ENCODE data around the gene ZNF804A. TPM values are rescaled to one million over a fixed set of nuclear protein-coding genes. Genes with fewer than 3 reads are reported as not detected.

ZNF804A gene
- total and polyA plus RNA-seq, 4 donors: 0.07 to 0.37 (median 0.13) TPM

GRCh38 chr2:184936761-184937160, 338.4 kb downstream of the ZNF804A start:
- H3K27me3 ChIP-seq (ENCODE audit: control insufficient read depth in 4 of 4, insufficient read depth in 4 of 4, low read length in 3 of 4): no peaks in the 10 kb centered on the region
- H3K4me1 ChIP-seq (ENCODE audit: control insufficient read depth in 4 of 4, insufficient read depth in 4 of 4, low read length in 3 of 4): no peaks in the 10 kb centered on the region
- no peaks in the 10 kb centered on the region for H3K36me3 ChIP-seq (ENCODE audit: control insufficient read depth in 4 of 4, insufficient read depth in 3 of 4, low read depth in 1 of 4, low read length in 3 of 4)
- H3K4me3 ChIP-seq (ENCODE audit: low read depth in 1 of 3, low read length in 3 of 3): no peak overlapping the region
- peaks cover 0 to 2% (median 0%) of the 10 kb centered on the region in 4 donors for H3K9me3 ChIP-seq (ENCODE audit: control insufficient read depth in 4 of 4, low read length in 3 of 4)
- no peak for DNase-seq (ENCODE audit: low spot score)
- no peak overlapping the region for H3K27ac ChIP-seq (ENCODE audit: low read depth in 1 of 2, low read length in 2 of 2)
- TF ChIP-seq MAX (IDR thresholded peaks at IDR 0.05) (no peak), NR2F2 (IDR thresholded peaks at IDR 0.05) (no peak), HNF4G (IDR thresholded peaks at IDR 0.05) (no peak), RXRA (IDR thresholded peaks at IDR 0.05) (no peak), RAD21 (IDR thresholded peaks at IDR 0.05) (no peak), FOXA1 (IDR thresholded peaks at IDR 0.05) (no peak), JUND (IDR thresholded peaks at IDR 0.05) (no peak), HNF4A (conservative IDR thresholded peaks at IDR 0.05) (no peak), TAF1 (conservative IDR thresholded peaks at IDR 0.05) (no peak)
- TF ChIP-seq, protein P1, sequence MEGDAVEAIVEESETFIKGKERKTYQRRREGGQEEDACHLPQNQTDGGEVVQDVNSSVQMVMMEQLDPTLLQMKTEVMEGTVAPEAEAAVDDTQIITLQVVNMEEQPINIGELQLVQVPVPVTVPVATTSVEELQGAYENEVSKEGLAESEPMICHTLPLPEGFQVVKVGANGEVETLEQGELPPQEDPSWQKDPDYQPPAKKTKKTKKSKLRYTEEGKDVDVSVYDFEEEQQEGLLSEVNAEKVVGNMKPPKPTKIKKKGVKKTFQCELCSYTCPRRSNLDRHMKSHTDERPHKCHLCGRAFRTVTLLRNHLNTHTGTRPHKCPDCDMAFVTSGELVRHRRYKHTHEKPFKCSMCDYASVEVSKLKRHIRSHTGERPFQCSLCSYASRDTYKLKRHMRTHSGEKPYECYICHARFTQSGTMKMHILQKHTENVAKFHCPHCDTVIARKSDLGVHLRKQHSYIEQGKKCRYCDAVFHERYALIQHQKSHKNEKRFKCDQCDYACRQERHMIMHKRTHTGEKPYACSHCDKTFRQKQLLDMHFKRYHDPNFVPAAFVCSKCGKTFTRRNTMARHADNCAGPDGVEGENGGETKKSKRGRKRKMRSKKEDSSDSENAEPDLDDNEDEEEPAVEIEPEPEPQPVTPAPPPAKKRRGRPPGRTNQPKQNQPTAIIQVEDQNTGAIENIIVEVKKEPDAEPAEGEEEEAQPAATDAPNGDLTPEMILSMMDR (IDR thresholded peaks at IDR 0.05; ENCODE audit: low read depth, low read length, missing input control): no peak
- TF ChIP-seq, protein P2, sequence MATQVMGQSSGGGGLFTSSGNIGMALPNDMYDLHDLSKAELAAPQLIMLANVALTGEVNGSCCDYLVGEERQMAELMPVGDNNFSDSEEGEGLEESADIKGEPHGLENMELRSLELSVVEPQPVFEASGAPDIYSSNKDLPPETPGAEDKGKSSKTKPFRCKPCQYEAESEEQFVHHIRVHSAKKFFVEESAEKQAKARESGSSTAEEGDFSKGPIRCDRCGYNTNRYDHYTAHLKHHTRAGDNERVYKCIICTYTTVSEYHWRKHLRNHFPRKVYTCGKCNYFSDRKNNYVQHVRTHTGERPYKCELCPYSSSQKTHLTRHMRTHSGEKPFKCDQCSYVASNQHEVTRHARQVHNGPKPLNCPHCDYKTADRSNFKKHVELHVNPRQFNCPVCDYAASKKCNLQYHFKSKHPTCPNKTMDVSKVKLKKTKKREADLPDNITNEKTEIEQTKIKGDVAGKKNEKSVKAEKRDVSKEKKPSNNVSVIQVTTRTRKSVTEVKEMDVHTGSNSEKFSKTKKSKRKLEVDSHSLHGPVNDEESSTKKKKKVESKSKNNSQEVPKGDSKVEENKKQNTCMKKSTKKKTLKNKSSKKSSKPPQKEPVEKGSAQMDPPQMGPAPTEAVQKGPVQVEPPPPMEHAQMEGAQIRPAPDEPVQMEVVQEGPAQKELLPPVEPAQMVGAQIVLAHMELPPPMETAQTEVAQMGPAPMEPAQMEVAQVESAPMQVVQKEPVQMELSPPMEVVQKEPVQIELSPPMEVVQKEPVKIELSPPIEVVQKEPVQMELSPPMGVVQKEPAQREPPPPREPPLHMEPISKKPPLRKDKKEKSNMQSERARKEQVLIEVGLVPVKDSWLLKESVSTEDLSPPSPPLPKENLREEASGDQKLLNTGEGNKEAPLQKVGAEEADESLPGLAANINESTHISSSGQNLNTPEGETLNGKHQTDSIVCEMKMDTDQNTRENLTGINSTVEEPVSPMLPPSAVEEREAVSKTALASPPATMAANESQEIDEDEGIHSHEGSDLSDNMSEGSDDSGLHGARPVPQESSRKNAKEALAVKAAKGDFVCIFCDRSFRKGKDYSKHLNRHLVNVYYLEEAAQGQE (IDR thresholded peaks at IDR 0.05): no peak
- TF ChIP-seq, protein P3, sequence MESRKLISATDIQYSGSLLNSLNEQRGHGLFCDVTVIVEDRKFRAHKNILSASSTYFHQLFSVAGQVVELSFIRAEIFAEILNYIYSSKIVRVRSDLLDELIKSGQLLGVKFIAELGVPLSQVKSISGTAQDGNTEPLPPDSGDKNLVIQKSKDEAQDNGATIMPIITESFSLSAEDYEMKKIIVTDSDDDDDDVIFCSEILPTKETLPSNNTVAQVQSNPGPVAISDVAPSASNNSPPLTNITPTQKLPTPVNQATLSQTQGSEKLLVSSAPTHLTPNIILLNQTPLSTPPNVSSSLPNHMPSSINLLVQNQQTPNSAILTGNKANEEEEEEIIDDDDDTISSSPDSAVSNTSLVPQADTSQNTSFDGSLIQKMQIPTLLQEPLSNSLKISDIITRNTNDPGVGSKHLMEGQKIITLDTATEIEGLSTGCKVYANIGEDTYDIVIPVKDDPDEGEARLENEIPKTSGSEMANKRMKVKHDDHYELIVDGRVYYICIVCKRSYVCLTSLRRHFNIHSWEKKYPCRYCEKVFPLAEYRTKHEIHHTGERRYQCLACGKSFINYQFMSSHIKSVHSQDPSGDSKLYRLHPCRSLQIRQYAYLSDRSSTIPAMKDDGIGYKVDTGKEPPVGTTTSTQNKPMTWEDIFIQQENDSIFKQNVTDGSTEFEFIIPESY (IDR thresholded peaks at IDR 0.05): no peak
- TF ChIP-seq, protein P4, sequence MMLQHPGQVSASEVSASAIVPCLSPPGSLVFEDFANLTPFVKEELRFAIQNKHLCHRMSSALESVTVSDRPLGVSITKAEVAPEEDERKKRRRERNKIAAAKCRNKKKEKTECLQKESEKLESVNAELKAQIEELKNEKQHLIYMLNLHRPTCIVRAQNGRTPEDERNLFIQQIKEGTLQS (IDR thresholded peaks at IDR 0.05): no peak
- H3K9ac ChIP-seq (ENCODE audit: low read depth in 1 of 2, low read length in 2 of 2): no peak overlapping the region

DNA sequence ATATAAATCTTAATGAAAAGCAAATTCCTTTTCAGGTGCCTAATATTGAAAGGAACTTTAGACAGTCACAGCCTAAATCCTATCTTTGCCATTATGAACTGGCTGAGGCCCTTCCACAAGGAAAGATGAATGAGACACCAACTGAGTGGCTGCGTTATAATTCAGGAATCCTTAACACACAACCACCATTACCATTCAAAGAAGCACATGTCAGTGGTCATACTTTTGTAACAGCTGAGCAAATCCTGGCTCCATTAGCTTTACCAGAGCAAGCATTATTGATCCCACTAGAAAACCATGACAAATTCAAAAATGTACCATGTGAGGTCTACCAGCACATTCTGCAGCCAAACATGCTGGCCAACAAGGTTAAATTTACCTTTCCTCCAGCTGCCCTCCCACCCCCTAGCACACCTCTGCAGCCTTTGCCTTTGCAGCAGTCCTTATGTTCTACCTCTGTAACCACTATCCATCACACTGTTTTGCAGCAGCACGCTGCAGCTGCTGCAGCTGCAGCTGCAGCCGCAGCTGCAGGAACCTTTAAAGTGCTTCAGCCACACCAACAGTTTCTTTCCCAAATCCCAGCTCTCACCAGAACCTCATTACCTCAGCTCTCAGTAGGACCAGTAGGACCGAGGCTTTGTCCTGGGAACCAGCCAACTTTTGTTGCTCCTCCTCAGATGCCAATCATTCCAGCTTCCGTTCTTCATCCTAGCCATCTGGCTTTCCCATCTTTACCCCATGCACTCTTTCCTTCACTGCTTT, 340.1 kb downstream of the ZNF804A start:
- Histone ChIP-seq H3K4me1 (ENCODE audit: control insufficient read depth in 4 of 4, insufficient read depth in 4 of 4, low read length in 3 of 4) (no peaks in the 10 kb centered on the region), H3K9ac (ENCODE audit: low read depth in 1 of 2, low read length in 2 of 2) (no peak overlapping the region), H3K9me3 (ENCODE audit: control insufficient read depth in 4 of 4, low read length in 3 of 4) (peaks cover 0 to 2% (median 0%) of the 10 kb centered on the region in 4 donors), H3K4me3 (ENCODE audit: low read depth in 1 of 3, low read length in 3 of 3) (no peak overlapping the region), H3K36me3 (ENCODE audit: control insufficient read depth in 4 of 4, insufficient read depth in 3 of 4, low read depth in 1 of 4, low read length in 3 of 4) (no peaks in the 10 kb centered on the region), H3K27ac (ENCODE audit: low read depth in 1 of 2, low read length in 2 of 2) (no peak overlapping the region), H3K27me3 (ENCODE audit: control insufficient read depth in 4 of 4, insufficient read depth in 4 of 4, low read length in 3 of 4) (no peaks in the 10 kb centered on the region)
- DNase-seq (ENCODE audit: low spot score): no peak
- 79% methylated on average over 5 of the region's 5 CpGs for WGBS
- TF ChIP-seq JUND (IDR thresholded peaks at IDR 0.05) (no peak), SP1 (IDR thresholded peaks at IDR 0.05) (no peak), EGR1 (IDR thresholded peaks at IDR 0.05; ENCODE audit: low read depth in 2 of 2) (no peak), NR2F2 (IDR thresholded peaks at IDR 0.05) (no peak), HNF4A (conservative IDR thresholded peaks at IDR 0.05) (no peak), TAF1 (conservative IDR thresholded peaks at IDR 0.05) (no peak), MAX (IDR thresholded peaks at IDR 0.05) (no peak), YY1 (IDR thresholded peaks at IDR 0.05) (no peak), GABPA (IDR thresholded peaks at IDR 0.05 in 1 of 2, conservative IDR thresholded peaks at IDR 0.05 in 1 of 2) (no peak), RAD21 (IDR thresholded peaks at IDR 0.05) (no peak), FOXA2 (IDR thresholded peaks at IDR 0.05) (no peak), RXRA (IDR thresholded peaks at IDR 0.05) (no peak)
- TF ChIP-seq, protein P2 (IDR thresholded peaks at IDR 0.05): no peak
- TF ChIP-seq, protein P4 (IDR thresholded peaks at IDR 0.05): no peak

Data from liver (tissue), 9 donors.